HuH-7.5 (cell line): ENCODE results near the gene PRR20G.
"Not testable (repeated sequence)": the region's sequence is repeated elsewhere in the genome, so short reads cannot be mapped to it uniquely, and the experiment has no call there.

Source experiments
- DNase-seq: peaks from one replicate; pipeline ENCODE4 v3.0.0; 2011; ENCODE audit warnings: low spot score

Gene PRR20G

GRCh38 chr3:127299276-127299675 is 11.4 kb upstream of the PRR20G start:
- DNase-seq, result no peak

GRCh38 chr3:127296959-127297358 is 9.1 kb upstream of the PRR20G start:
- DNase-seq, result no peak

GRCh38 chr3:127296166-127296565 is 8.3 kb upstream of the PRR20G start:
- no peak for DNase-seq

GRCh38 chr3:127293650-127294049 is 5.8 kb upstream of the PRR20G start:
- not testable (repeated sequence) for DNase-seq

- DNase-seq, result no peak
Observed at GRCh38 chr3:127291611-127292010, 3.8 kb upstream of the PRR20G start.

GRCh38 chr3:127291114-127291513 is 3.3 kb upstream of the PRR20G start:
- no peak for DNase-seq

- DNase-seq, result no peak
Observed at GRCh38 chr3:127289706-127290575, 2.1 kb upstream of the PRR20G start.

GRCh38 chr3:127288921-127289705 is 1.3 kb upstream of the PRR20G start:
- no peak for DNase-seq

GRCh38 chr3:127288343-127288742 is 497 bp upstream of the PRR20G start:
- no peak for DNase-seq

- no peak for DNase-seq
Observed at GRCh38 chr3:127286571-127287140, 1.2 kb downstream of the PRR20G start.

GRCh38 chr3:127284258-127284657 is 3.6 kb downstream of the PRR20G start:
- no peak for DNase-seq

GRCh38 chr3:127277561-127277960 is 10.3 kb downstream of the PRR20G start:
- no peak for DNase-seq

- no peak for DNase-seq
Observed at GRCh38 chr3:127276995-127277394, 10.9 kb downstream of the PRR20G start.

- DNase-seq, result no peak
Observed at GRCh38 chr3:127276396-127276795, 11.4 kb downstream of the PRR20G start.

GRCh38 chr3:127275287-127275781 is 12.5 kb downstream of the PRR20G start:
- no peak for DNase-seq

- DNase-seq, result no peak
Observed at GRCh38 chr3:127274200-127274760, 13.6 kb downstream of the PRR20G start.

GRCh38 chr3:127273206-127273605 is 14.6 kb downstream of the PRR20G start:
- DNase-seq, result no peak

GRCh38 chr3:127266186-127266585 is 21.7 kb downstream of the PRR20G start:
- DNase-seq, result no peak

- DNase-seq, result no peak
Observed at GRCh38 chr3:127265581-127265981, 22.3 kb downstream of the PRR20G start.

- DNase-seq, result no peak
Observed at GRCh38 chr3:127264794-127265514, 22.9 kb downstream of the PRR20G start.

GRCh38 chr3:127264292-127264691 is 23.6 kb downstream of the PRR20G start:
- DNase-seq, result no peak
